ENCODE measurements around the gene DGKI. TPM values are rescaled to one million over a fixed set of nuclear protein-coding genes. Genes with fewer than 3 reads are reported as not detected.
"Not testable (repeated sequence)": the region's sequence is repeated elsewhere in the genome, so short reads cannot be mapped to it uniquely, and the experiment has no call there.

The DGKI gene
- polyA plus RNA-seq, 2 of the 4 experiments (the other 2 are of a cell fraction): 0.05 to 0.08 TPM

DNA sequence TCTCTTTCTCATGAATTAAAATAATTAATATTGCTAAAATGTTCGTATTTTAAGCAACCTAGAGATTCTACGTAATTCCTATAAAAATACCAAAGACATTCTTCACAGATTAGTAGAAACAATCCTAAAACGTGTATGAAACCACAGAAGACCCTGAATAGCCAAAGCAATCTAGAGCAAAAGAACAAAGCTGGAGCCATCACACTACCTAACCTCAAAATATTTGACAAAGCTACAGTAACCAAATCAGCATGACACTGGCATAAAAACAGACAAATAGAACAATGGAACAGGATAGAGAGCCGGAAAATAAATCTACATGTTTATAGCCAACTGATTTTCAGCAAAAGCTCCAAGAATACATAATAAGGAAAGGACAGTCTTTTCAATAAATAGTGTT lies 397.8 kb downstream of the DGKI start:
- H3K27ac ChIP-seq: no peak overlapping the region
- H3K4me3 ChIP-seq: no peak overlapping the region
- no peaks in the 10 kb centered on the region for H3K4me1 ChIP-seq
- no peaks in the 10 kb centered on the region for H3K9me3 ChIP-seq
- DNase-seq (ENCODE audit: low read depth in 1 of 2, low spot score in 1 of 2) (no peak), ATAC-seq (no peak), FAIRE-seq (no peak)
- WGBS (ENCODE audit: missing lambda C conversion rate): 4% methylated on average over 4 of the region's 4 CpGs
- ChIA-PET POLR2A (no interaction called here), CTCF (no interaction called here)
- TF ChIP-seq ZNF302 (CRISPR knock-in tag; IDR thresholded peaks at IDR 0.05) (no peak), POLR2A (IDR thresholded peaks at IDR 0.05; ENCODE audit: low read length) (no peak), RARB (CRISPR knock-in tag; IDR thresholded peaks at IDR 0.05) (no peak)
- no peak overlapping the region for H3K4me2 ChIP-seq

- H3K4me1 ChIP-seq; H3K4me2 ChIP-seq; H3K4me3 ChIP-seq; ATAC-seq; FAIRE-seq; H3K9me3 ChIP-seq; H3K27ac ChIP-seq; DNase-seq (ENCODE audit: low read depth in 1 of 2, low spot score in 1 of 2); CTCF ChIA-PET; POLR2A ChIA-PET: not testable (repeated sequence)
- WGBS (ENCODE audit: missing lambda C conversion rate): 74% methylated on average over 1 of the region's 1 CpG
Observed at GRCh38 chr7:137448572-137448971, 398.2 kb downstream of the DGKI start.

DNA sequence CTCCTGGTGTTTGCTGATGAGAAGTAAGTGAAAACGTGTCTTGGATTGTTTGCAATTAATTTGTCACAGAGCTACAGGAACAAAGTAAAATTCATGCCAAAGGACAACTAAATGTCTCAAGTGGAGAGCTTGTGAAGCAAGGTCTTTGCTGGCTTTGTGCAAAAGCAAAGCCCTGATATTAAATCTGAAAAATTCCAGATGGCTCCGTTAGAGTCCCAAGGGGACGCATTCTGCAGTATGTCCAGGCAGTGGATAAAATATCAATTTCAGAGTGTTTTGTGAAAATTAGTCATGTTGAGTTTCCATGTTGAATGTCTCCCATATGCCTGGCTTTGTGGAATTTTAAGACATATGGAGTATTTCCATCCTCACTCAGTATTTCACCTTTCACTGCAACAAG lies 400.7 kb downstream of the DGKI start:
- no peaks in the 10 kb centered on the region for H3K9me3 ChIP-seq
- no peak overlapping the region for H3K4me3 ChIP-seq
- H3K27ac ChIP-seq: no peak overlapping the region
- POLR2A ChIA-PET: no interaction called here
- no peak for TF ChIP-seq NPAS2 (CRISPR knock-in tag; IDR thresholded peaks at IDR 0.05; ENCODE audit: borderline replicate concordance)
- no peak for TF ChIP-seq RAD21 (conservative IDR thresholded peaks at IDR 0.05 in 1 of 2, IDR thresholded peaks at IDR 0.05 in 1 of 2)
- TF ChIP-seq BHLHE40 (IDR thresholded peaks at IDR 0.05; ENCODE audit: low read depth, low read length): no peak
- TF ChIP-seq PHF8 (IDR thresholded peaks at IDR 0.05; ENCODE audit: borderline replicate concordance, low read depth): no peak
- TF ChIP-seq GATA3 (IDR thresholded peaks at IDR 0.05; ENCODE audit: borderline replicate concordance): no peak
- TF ChIP-seq, protein P1, sequence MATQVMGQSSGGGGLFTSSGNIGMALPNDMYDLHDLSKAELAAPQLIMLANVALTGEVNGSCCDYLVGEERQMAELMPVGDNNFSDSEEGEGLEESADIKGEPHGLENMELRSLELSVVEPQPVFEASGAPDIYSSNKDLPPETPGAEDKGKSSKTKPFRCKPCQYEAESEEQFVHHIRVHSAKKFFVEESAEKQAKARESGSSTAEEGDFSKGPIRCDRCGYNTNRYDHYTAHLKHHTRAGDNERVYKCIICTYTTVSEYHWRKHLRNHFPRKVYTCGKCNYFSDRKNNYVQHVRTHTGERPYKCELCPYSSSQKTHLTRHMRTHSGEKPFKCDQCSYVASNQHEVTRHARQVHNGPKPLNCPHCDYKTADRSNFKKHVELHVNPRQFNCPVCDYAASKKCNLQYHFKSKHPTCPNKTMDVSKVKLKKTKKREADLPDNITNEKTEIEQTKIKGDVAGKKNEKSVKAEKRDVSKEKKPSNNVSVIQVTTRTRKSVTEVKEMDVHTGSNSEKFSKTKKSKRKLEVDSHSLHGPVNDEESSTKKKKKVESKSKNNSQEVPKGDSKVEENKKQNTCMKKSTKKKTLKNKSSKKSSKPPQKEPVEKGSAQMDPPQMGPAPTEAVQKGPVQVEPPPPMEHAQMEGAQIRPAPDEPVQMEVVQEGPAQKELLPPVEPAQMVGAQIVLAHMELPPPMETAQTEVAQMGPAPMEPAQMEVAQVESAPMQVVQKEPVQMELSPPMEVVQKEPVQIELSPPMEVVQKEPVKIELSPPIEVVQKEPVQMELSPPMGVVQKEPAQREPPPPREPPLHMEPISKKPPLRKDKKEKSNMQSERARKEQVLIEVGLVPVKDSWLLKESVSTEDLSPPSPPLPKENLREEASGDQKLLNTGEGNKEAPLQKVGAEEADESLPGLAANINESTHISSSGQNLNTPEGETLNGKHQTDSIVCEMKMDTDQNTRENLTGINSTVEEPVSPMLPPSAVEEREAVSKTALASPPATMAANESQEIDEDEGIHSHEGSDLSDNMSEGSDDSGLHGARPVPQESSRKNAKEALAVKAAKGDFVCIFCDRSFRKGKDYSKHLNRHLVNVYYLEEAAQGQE (IDR thresholded peaks at IDR 0.05): no peak
- no peak for TF ChIP-seq CHD2 (IDR thresholded peaks at IDR 0.05; ENCODE audit: low read length, partially characterized antibody)
- TF ChIP-seq RFX5 (IDR thresholded peaks at IDR 0.05): no peak
- no peak for TF ChIP-seq TP53 (CRISPR knock-in tag; IDR thresholded peaks at IDR 0.05)
- no peak for TF ChIP-seq JUN (IDR thresholded peaks at IDR 0.05)
- TF ChIP-seq, protein P2, sequence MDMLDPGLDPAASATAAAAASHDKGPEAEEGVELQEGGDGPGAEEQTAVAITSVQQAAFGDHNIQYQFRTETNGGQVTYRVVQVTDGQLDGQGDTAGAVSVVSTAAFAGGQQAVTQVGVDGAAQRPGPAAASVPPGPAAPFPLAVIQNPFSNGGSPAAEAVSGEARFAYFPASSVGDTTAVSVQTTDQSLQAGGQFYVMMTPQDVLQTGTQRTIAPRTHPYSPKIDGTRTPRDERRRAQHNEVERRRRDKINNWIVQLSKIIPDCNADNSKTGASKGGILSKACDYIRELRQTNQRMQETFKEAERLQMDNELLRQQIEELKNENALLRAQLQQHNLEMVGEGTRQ (IDR thresholded peaks at IDR 0.05): no peak
- CTCF ChIA-PET: interaction anchor here (1.6 kb wide), 1 partner anchor 9 kb away, joined by 7 read pairs; no protein-coding TSS in a partner anchor
- H3K4me2 ChIP-seq: no peak overlapping the region
- FAIRE-seq (no peak), ATAC-seq (no peak), DNase-seq (ENCODE audit: low read depth in 1 of 2, low spot score in 1 of 2) (no peak)
- WGBS (ENCODE audit: missing lambda C conversion rate): 12% methylated on average over 3 of the region's 3 CpGs
- H3K4me1 ChIP-seq: no peaks in the 10 kb centered on the region

- ChIA-PET POLR2A (no interaction called here), CTCF (interaction anchor here (1.6 kb wide), 1 partner anchor 9 kb away, joined by 7 read pairs; no protein-coding TSS in a partner anchor)
- 0% methylated on average over 1 of the region's 1 CpG for WGBS (ENCODE audit: missing lambda C conversion rate)
- H3K9me3 ChIP-seq: no peaks in the 10 kb centered on the region
- ATAC-seq: no peak
- no peaks in the 10 kb centered on the region for H3K4me1 ChIP-seq
- no peak for DNase-seq (ENCODE audit: low read depth in 1 of 2, low spot score in 1 of 2)
- FAIRE-seq: no peak
- no peak overlapping the region for H3K27ac ChIP-seq
- H3K4me3 ChIP-seq: no peak overlapping the region
- no peak overlapping the region for H3K4me2 ChIP-seq
- TF ChIP-seq POLR2A (IDR thresholded peaks at IDR 0.05; ENCODE audit: low read length) (no peak), ELK1 (IDR thresholded peaks at IDR 0.05; ENCODE audit: low read depth, low read length) (no peak), CBX2 (IDR thresholded peaks at IDR 0.05; ENCODE audit: borderline replicate concordance, low read depth) (no peak), HDAC2 (IDR thresholded peaks at IDR 0.05) (no peak), EHMT2 (IDR thresholded peaks at IDR 0.05; ENCODE audit: low read depth) (no peak), HES2 (IDR thresholded peaks at IDR 0.05) (no peak), TP53 (CRISPR knock-in tag; IDR thresholded peaks at IDR 0.05) (no peak), KDM1A (IDR thresholded peaks at IDR 0.05; ENCODE audit: low read depth) (no peak), POLR2AphosphoS2 (conservative IDR thresholded peaks at IDR 0.05; ENCODE audit: low read length) (no peak), JUN (IDR thresholded peaks at IDR 0.05) (no peak), FOSL2 (IDR thresholded peaks at IDR 0.05) (no peak), FOSL2 (CRISPR knock-in tag; IDR thresholded peaks at IDR 0.05) (no peak), NFE2L2 (conservative IDR thresholded peaks at IDR 0.05; ENCODE audit: low read length) (no peak)
- TF ChIP-seq, protein P3, sequence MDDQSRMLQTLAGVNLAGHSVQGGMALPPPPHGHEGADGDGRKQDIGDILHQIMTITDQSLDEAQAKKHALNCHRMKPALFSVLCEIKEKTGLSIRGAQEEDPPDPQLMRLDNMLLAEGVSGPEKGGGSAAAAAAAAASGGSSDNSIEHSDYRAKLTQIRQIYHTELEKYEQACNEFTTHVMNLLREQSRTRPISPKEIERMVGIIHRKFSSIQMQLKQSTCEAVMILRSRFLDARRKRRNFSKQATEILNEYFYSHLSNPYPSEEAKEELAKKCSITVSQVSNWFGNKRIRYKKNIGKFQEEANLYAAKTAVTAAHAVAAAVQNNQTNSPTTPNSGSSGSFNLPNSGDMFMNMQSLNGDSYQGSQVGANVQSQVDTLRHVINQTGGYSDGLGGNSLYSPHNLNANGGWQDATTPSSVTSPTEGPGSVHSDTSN (IDR thresholded peaks at IDR 0.05): no peak
- TF ChIP-seq, protein P4, sequence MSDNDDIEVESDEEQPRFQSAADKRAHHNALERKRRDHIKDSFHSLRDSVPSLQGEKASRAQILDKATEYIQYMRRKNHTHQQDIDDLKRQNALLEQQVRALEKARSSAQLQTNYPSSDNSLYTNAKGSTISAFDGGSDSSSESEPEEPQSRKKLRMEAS (IDR thresholded peaks at IDR 0.05): no peak
Observed at GRCh38 chr7:137445268-137445667, 401.5 kb downstream of the DGKI start.
